ENCODE measurements around the gene OTOS. TPM values are rescaled to one million over a fixed set of nuclear protein-coding genes. Genes with fewer than 3 reads are reported as not detected.
A peak's percentile ranks its signal among the peaks of the same experiment; 100 is the strongest.

The OTOS gene
- total RNA-seq, 1 donor from 2014 or later, result not detected

DNA sequence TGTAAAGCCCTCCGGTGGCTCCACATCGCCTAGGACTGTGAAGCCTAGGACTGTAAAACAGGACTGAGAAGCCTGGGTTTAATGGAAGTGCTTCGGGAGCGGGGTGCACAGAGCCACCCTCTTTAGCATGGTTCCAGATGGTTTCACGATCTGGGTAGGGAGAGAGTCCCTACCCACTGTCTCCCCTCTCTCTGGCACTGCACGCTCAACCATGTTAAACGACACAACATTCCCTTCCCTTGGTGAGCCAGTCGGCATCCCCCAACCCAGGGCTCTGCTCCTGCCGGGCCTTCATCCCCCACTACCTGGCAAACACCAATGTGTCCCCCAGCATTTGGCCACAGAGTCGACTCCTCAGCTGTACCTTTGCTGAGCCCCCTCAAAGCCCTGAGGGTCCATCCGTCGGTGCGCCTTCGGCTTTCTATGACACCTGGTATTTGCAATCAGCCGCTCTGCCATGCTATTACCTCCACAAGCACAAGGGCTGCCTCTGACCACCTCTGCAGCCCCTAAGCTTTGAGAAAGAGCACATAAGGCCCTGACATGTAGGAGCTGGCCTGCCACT is 5.4 kb downstream of the OTOS start:
- Mint-ChIP-seq H3K4me3 (ENCODE audit: low read depth) (peak overlapping the region; percentile 82), H3K27ac (peak overlapping the region; percentile 74), H3K9me3 (ENCODE audit: low read depth) (no peaks in the 10 kb centered on the region), H3K36me3 (ENCODE audit: insufficient read depth) (peaks cover 7% of the 10 kb centered on the region), H3K27me3 (peaks cover 17% of the 10 kb centered on the region), H3K4me1 (ENCODE audit: low read depth) (peaks cover 11% of the 10 kb centered on the region)
- TF ChIP-seq, protein P1, sequence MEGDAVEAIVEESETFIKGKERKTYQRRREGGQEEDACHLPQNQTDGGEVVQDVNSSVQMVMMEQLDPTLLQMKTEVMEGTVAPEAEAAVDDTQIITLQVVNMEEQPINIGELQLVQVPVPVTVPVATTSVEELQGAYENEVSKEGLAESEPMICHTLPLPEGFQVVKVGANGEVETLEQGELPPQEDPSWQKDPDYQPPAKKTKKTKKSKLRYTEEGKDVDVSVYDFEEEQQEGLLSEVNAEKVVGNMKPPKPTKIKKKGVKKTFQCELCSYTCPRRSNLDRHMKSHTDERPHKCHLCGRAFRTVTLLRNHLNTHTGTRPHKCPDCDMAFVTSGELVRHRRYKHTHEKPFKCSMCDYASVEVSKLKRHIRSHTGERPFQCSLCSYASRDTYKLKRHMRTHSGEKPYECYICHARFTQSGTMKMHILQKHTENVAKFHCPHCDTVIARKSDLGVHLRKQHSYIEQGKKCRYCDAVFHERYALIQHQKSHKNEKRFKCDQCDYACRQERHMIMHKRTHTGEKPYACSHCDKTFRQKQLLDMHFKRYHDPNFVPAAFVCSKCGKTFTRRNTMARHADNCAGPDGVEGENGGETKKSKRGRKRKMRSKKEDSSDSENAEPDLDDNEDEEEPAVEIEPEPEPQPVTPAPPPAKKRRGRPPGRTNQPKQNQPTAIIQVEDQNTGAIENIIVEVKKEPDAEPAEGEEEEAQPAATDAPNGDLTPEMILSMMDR (IDR thresholded peaks at IDR 0.05; ENCODE audit: unreplicated experiment), result no peak
- DNase-seq (ENCODE audit: low spot score, unreplicated experiment), result no peak

DNA sequence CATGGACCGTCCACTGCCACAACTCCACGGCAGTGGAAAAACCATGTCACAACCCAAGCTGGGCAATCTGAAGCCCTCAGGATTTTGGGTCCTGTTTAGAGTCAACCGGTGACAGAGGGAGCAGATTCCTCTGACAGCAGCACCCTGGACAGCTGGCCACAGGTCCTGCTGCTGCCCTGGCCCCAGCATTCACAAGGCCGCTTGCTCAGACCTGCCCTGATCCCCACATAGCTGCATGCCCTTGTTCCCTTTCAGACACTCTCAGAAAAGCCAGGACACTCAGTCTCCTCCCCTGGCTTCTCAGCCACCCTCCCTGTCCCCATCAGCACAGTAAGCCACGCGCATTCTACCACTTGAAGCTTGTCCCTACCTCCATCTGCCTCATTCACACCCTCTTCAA is 6.0 kb downstream of the OTOS start:
- Mint-ChIP-seq H3K36me3 (ENCODE audit: insufficient read depth) (peaks cover 10% of the 10 kb centered on the region), H3K9me3 (ENCODE audit: low read depth) (no peaks in the 10 kb centered on the region), H3K4me1 (ENCODE audit: low read depth) (peaks cover 11% of the 10 kb centered on the region), H3K27me3 (peaks cover 14% of the 10 kb centered on the region), H3K27ac (peak overlapping the region; percentile 89), H3K4me3 (ENCODE audit: low read depth) (peak overlapping the region; percentile 82)
- no peak for DNase-seq (ENCODE audit: low spot score, unreplicated experiment)
- TF ChIP-seq, protein P1 (IDR thresholded peaks at IDR 0.05; ENCODE audit: unreplicated experiment), result no peak

DNA sequence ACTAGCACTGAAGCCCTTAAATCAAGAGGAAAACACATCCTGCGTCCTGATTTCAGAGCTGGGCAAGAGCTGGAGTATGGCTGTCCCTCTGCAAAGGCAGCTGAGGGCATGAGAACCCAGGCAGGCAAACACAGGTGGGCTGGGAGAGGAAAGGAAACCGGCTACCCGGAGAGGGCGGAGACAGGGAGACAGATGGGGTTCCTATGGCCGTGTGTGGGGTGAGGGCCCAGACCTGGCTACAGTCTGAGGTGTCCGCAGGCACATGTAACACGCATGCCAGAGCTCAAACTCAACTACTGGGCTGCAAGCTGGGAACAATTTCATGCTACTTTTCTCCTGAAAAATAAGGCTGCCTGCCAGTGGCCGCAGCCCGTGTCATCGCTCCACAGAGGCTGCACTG is 7.1 kb downstream of the OTOS start:
- peaks cover 10% of the 10 kb centered on the region for H3K36me3 Mint-ChIP-seq (ENCODE audit: insufficient read depth)
- no peaks in the 10 kb centered on the region for H3K9me3 Mint-ChIP-seq (ENCODE audit: low read depth)
- peak overlapping the region; percentile 30 for H3K4me3 Mint-ChIP-seq (ENCODE audit: low read depth)
- peaks cover 8% of the 10 kb centered on the region for H3K27me3 Mint-ChIP-seq
- DNase-seq (ENCODE audit: low spot score, unreplicated experiment), result no peak
- TF ChIP-seq, protein P1 (IDR thresholded peaks at IDR 0.05; ENCODE audit: unreplicated experiment), result no peak
- H3K27ac Mint-ChIP-seq, result no peak overlapping the region
- H3K4me1 Mint-ChIP-seq (ENCODE audit: low read depth), result peaks cover 11% of the 10 kb centered on the region

DNA sequence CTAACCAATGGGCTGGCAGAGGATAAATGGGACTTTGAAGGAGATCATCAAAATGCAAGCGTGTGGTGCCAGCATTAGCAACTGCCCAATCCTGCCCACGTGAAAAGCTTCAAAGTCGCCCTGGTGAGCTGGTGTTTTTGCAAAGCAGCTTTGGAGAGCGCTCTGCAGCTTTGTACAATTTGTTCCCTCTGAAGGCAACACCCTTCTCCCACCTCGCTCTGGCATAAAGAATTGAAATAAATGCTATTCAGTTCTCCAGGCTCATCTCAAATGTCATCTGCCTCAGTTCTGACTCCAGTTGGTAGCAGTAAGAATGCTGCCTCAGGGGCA is 7.8 kb downstream of the OTOS start:
- H3K4me1 Mint-ChIP-seq (ENCODE audit: low read depth), result peaks cover 11% of the 10 kb centered on the region
- TF ChIP-seq, protein P1 (IDR thresholded peaks at IDR 0.05; ENCODE audit: unreplicated experiment), result no peak
- peaks cover 11% of the 10 kb centered on the region for H3K36me3 Mint-ChIP-seq (ENCODE audit: insufficient read depth)
- peaks cover 8% of the 10 kb centered on the region for H3K27me3 Mint-ChIP-seq
- no peak overlapping the region for H3K4me3 Mint-ChIP-seq (ENCODE audit: low read depth)
- DNase-seq (ENCODE audit: low spot score, unreplicated experiment), result no peak
- H3K9me3 Mint-ChIP-seq (ENCODE audit: low read depth), result no peaks in the 10 kb centered on the region
- no peak overlapping the region for H3K27ac Mint-ChIP-seq

DNA sequence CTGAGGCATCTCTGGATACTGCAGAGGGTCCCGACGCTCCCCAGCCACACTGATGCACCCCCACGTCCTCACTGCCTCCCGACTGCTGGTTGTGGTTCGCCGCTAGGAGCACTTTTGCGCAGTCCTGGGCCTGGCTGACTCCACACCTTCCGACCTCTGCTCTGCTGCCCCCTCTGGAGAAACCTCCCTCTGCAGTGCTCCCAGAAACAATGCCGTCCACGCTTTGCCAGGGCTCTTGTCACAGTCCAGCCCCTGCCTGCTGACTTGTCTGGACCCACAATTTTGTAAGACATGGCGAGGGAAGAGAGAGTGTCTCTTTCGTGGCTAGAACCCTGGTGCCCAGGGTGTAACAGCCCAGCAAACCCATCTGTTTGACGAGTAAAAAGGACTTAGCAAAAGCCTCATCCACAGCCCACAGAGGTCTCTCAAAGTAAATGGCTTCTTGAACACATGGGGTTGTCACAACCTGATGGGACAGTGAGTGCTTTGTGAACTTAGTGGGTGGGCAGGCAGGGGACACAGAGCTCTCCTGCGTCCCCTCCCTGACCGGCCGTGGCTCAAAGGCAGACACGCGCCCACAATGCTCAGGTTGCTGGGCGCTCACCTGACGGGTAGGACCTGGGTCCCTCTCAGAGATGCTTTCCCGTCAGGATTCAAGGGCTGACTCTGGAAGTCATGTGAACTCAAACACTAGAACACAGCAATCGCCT is 8.4 kb downstream of the OTOS start:
- H3K27ac Mint-ChIP-seq, result no peak overlapping the region
- H3K4me1 Mint-ChIP-seq (ENCODE audit: low read depth), result peaks cover 11% of the 10 kb centered on the region
- no peak for DNase-seq (ENCODE audit: low spot score, unreplicated experiment)
- H3K4me3 Mint-ChIP-seq (ENCODE audit: low read depth), result no peak overlapping the region
- TF ChIP-seq, protein P1 (IDR thresholded peaks at IDR 0.05; ENCODE audit: unreplicated experiment), result no peak
- H3K27me3 Mint-ChIP-seq, result peaks cover 5% of the 10 kb centered on the region
- H3K9me3 Mint-ChIP-seq (ENCODE audit: low read depth), result no peaks in the 10 kb centered on the region
- peaks cover 12% of the 10 kb centered on the region for H3K36me3 Mint-ChIP-seq (ENCODE audit: insufficient read depth)

Data from progenitor cell of endocrine pancreas (in vitro differentiated cells).